Neural crest cell (in vitro differentiated cells): Measurements from ENCODE around the gene POLR3E. TPM values are rescaled to one million over a fixed set of nuclear protein-coding genes. Genes with fewer than 3 reads are reported as not detected.

Experiments used
- DNase-seq: peaks from one replicate; pipeline ENCODE4 v3.0.0; 2021; ENCODE audit warnings: low read depth, mixed read lengths, low spot score
- H3K27ac Mint-ChIP-seq: one replicate; pipeline ENCODE4 v1.8.0; 2021; ENCODE audit warnings: mild to moderate bottlenecking, mixed read lengths; ENCODE audit not compliant: unreplicated experiment
- H3K27me3 Mint-ChIP-seq: 2 replicates; pipeline ENCODE4 v1.8.0; 2021; ENCODE audit warnings: low read depth, mild to moderate bottlenecking, mixed read lengths
- H3K36me3 Mint-ChIP-seq: 2 replicates; pipeline ENCODE4 v1.8.0; 2021; ENCODE audit warnings: low read depth, mild to moderate bottlenecking, mixed read lengths
- H3K4me1 Mint-ChIP-seq: 2 replicates; pipeline ENCODE4 v1.8.0; 2021; ENCODE audit warnings: mixed read lengths
- H3K4me3 Mint-ChIP-seq: one replicate; pipeline ENCODE4 v1.8.0; 2021; ENCODE audit warnings: mild to moderate bottlenecking, mixed read lengths
- H3K9me3 Mint-ChIP-seq: 2 replicates; pipeline ENCODE4 v1.8.0; 2021; ENCODE audit warnings: mixed read lengths
- CTCF ChIP-seq: fragments of 200-600 bp; sonication (generic); conservative IDR thresholded peaks from 2 replicates; pipeline ENCODE4 v1.5.0; 2021; ENCODE audit warnings: antibody characterized with exemption, mild to moderate bottlenecking
- total RNA-seq: library from RNA; stranded (reverse); gene quantifications from 2 replicates; pipeline ENCODE4 v1.2.1, GENCODE V29; 2021

POLR3E gene
- total RNA-seq, 1 donor from 2014 or later = 73.5 TPM

DNA sequence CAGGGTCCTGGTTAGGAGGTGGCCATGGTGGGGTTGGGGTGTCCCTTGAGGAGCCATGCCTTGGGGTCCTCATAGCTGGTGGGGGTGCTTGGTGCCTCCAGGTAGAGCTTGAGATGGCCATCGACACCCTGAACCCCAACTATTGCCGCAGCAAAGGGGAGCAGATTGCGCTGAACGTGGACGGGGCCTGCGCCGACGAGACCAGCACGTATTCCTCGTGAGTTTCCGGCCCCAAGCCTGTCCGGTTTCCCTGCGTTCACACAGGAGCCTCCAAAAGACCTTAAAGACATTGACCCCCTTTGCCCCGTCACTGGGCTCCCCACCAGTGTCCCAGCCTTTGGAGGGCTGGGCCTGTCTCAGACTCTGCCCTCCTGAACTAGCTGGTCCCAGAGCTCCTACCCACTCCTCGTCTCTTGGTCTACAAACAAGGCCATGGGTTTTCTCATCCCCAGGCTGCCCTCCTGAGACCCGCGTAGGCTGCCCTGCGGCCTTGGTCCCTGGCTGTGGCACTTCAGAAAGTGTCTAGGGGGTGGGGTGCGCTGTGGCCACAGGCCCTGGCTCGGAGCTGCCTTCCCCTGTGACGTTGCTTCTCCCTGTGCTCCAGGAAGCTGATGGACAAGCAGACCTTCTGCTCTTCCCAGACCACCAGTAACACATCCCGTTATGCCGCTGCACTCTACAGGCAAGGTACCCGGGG lies 11.8 kb downstream of the POLR3E start:
- Mint-ChIP-seq H3K4me3 (no peak overlapping the region), H3K27me3 (no peaks in the 10 kb centered on the region), H3K9me3 (no peaks in the 10 kb centered on the region), H3K4me1 (no peaks in the 10 kb centered on the region), H3K27ac (no peak overlapping the region), H3K36me3 (peaks cover 9% of the 10 kb centered on the region)
- no peak for TF ChIP-seq CTCF
- no peak for DNase-seq

GRCh38 chr16:22311520-22311919 lies 14.3 kb downstream of the POLR3E start:
- Mint-ChIP-seq H3K36me3 (peaks cover 9% of the 10 kb centered on the region), H3K27ac (no peak overlapping the region), H3K9me3 (no peaks in the 10 kb centered on the region), H3K27me3 (no peaks in the 10 kb centered on the region), H3K4me1 (no peaks in the 10 kb centered on the region), H3K4me3 (no peak overlapping the region)
- no peak for DNase-seq
- TF ChIP-seq CTCF = no peak

- Mint-ChIP-seq H3K27ac (no peak overlapping the region), H3K9me3 (no peaks in the 10 kb centered on the region), H3K4me1 (no peaks in the 10 kb centered on the region), H3K4me3 (no peak overlapping the region), H3K36me3 (peaks cover 12% of the 10 kb centered on the region), H3K27me3 (no peaks in the 10 kb centered on the region)
- DNase-seq = no peak
- no peak for TF ChIP-seq CTCF
Observed at GRCh38 chr16:22312897-22313781, 15.9 kb downstream of the POLR3E start.

GRCh38 chr16:22313876-22314470 lies 16.8 kb downstream of the POLR3E start:
- Mint-ChIP-seq H3K4me1 (no peaks in the 10 kb centered on the region), H3K9me3 (no peaks in the 10 kb centered on the region), H3K4me3 (no peak overlapping the region), H3K27ac (peak overlapping the region; percentile 19), H3K36me3 (peaks cover 12% of the 10 kb centered on the region), H3K27me3 (no peaks in the 10 kb centered on the region)
- no peak for DNase-seq
- TF ChIP-seq CTCF = no peak

GRCh38 chr16:22314661-22315626 lies 17.7 kb downstream of the POLR3E start:
- no peak for TF ChIP-seq CTCF
- no peak overlapping the region for H3K4me3 Mint-ChIP-seq
- no peaks in the 10 kb centered on the region for H3K9me3 Mint-ChIP-seq
- H3K4me1 Mint-ChIP-seq = no peaks in the 10 kb centered on the region
- peak overlapping the region; percentile 17 for H3K27ac Mint-ChIP-seq
- no peaks in the 10 kb centered on the region for H3K27me3 Mint-ChIP-seq
- no peak for DNase-seq
- H3K36me3 Mint-ChIP-seq = peaks cover 9% of the 10 kb centered on the region
